Thoracic aorta (tissue), 2 donors: Measurements from ENCODE around the gene PRMT5. TPM values are rescaled to one million over a fixed set of nuclear protein-coding genes. Genes with fewer than 3 reads are reported as not detected.

Experiments used
- ATAC-seq: fragments of 150-250 bp; one replicate; pipeline ENCODE4 v1.8.0; 2017; ENCODE audit warnings: low read depth; ENCODE audit not compliant: insufficient number of reproducible peaks, low FRiP score
- DNase-seq: peaks from one replicate; pipeline ENCODE4 v3.0.0-alpha.2; 2020; ENCODE audit warnings: low spot score
- H3K27ac ChIP-seq, 2 donors: fragments of 200-600 bp; sonication (generic); 1 replicate in 1 of 2; 2 replicates in 1 of 2; pipeline ENCODE4 v1.5.1; 2016; ENCODE audit warnings: mild to moderate bottlenecking in 2 of 2, moderate library complexity in 2 of 2
- H3K27me3 ChIP-seq: fragments of 200-600 bp; sonication (generic); replicated peaks from 2 replicates; pipeline ENCODE4 v1.6.0; 2016; ENCODE audit warnings: mild to moderate bottlenecking; ENCODE audit not compliant: insufficient read depth
- H3K36me3 ChIP-seq: fragments of 200-600 bp; sonication (generic); one replicate; pipeline ENCODE4 v1.5.1; 2016
- H3K4me1 ChIP-seq, 2 donors: fragments of 200-600 bp; sonication (generic); 1 replicate in 1 of 2; 2 replicates in 1 of 2; pipeline versions ENCODE4 v1.5.1 to v1.6.0; 2016; ENCODE audit warnings: low read depth in 2 of 2, mild to moderate bottlenecking in 1 of 2; ENCODE audit not compliant: control insufficient read depth in 1 of 2
- H3K4me3 ChIP-seq: fragments of 200-600 bp; sonication (generic); 2 replicates; pipeline ENCODE4 v1.5.1; 2016; ENCODE audit warnings: mild to moderate bottlenecking
- H3K9me3 ChIP-seq: fragments of 200-600 bp; sonication (generic); 2 replicates; pipeline ENCODE4 v1.5.1; 2016
- CTCF ChIP-seq: fragments of 200-600 bp; sonication (generic); IDR thresholded peaks from one replicate; pipeline ENCODE4 v1.5.1; 2019; ENCODE audit warnings: antibody characterized with exemption
- total RNA-seq, 2 donors: library from RNA; depleted of rRNA; stranded (reverse); fragments of >200 nt; gene quantifications; one replicate each; pipeline versions ENCODE4 v1.1.0 to v1.2.3, GENCODE V29; 2016

PRMT5 gene
- total RNA-seq, 2 donors from 2014 or later, result 27.8 to 30.5 TPM

- DNase-seq (no peak), ATAC-seq (peak; percentile 4)
- Histone ChIP-seq H3K4me3 (peak overlapping the region; percentile 95), H3K27ac (peak overlapping the region; percentile 98 to 99), H3K9me3 (no peaks in the 10 kb centered on the region), H3K36me3 (peaks cover 24% of the 10 kb centered on the region), H3K4me1 (peaks cover 19 to 45% of the 10 kb centered on the region in 2 donors), H3K27me3 (no peaks in the 10 kb centered on the region)
- no peak for TF ChIP-seq CTCF
These were observed 58.4 kb downstream of the PRMT5 start for GRCh38 chr14:22870811-22871223.

Other genes with a start within 250 kb of the PRMT5 start
- 10 to 100 TPM; 72.2 to 72.6 TPM for gene OXA1L, start 162.7 kb downstream of the PRMT5 start, total RNA-seq
- 10 to 100 TPM; 34.4 to 38.5 TPM for gene SLC7A7, start 113.9 kb downstream of the PRMT5 start, total RNA-seq
- 10 to 100 TPM; 17.3 to 65.0 TPM for gene MRPL52, start 99.5 kb downstream of the PRMT5 start, total RNA-seq
- gene MMP14, start 92.8 kb downstream of the PRMT5 start, total RNA-seq, result 100 to 1,000 TPM; 160 to 182 TPM
- gene LRP10, start 57.6 kb downstream of the PRMT5 start, total RNA-seq, result 100 to 1,000 TPM; 158 to 209 TPM
- gene REM2, start 46.2 kb downstream of the PRMT5 start, total RNA-seq, result under 1 TPM in 1 of 2 donors, not detected in 1; 0.28 TPM
- 100 to 1,000 TPM in 1 of 2 donors, 10 to 100 TPM in 1; 75.9 to 731 TPM for gene RBM23, start 10.2 kb downstream of the PRMT5 start, total RNA-seq
- 10 to 100 TPM; 31.4 to 47.7 TPM for gene HAUS4, start 27.7 kb upstream of the PRMT5 start, total RNA-seq
- 10 to 100 TPM in 1 of 2 donors, 1 to 10 TPM in 1; 9.7 to 35.3 TPM for gene AJUBA, start 53.2 kb upstream of the PRMT5 start, total RNA-seq
- gene C14orf93, start 80.8 kb upstream of the PRMT5 start, total RNA-seq, result 10 to 100 TPM in 1 of 2 donors, 1 to 10 TPM in 1; 9.3 to 19.7 TPM
- gene PSMB5, start 105.5 kb upstream of the PRMT5 start, total RNA-seq, result 10 to 100 TPM; 47.4 to 79.7 TPM
- gene PSMB11, start 112.8 kb upstream of the PRMT5 start, total RNA-seq, result not detected
- gene CDH24, start 128.1 kb upstream of the PRMT5 start, total RNA-seq, result 1 to 10 TPM; 1.1 to 6.2 TPM
- 100 to 1,000 TPM; 117 to 154 TPM for gene ACIN1, start 165.8 kb upstream of the PRMT5 start, total RNA-seq
- gene C14orf119, start 166.1 kb upstream of the PRMT5 start, total RNA-seq, result 10 to 100 TPM; 18.0 to 18.4 TPM
- 1 to 10 TPM in 1 of 2 donors, not detected in 1; 1.1 TPM for gene CIROP, start 175.6 kb upstream of the PRMT5 start, total RNA-seq
- not detected for gene CEBPE, start 189.9 kb upstream of the PRMT5 start, total RNA-seq